OCI-LY1 (cell line): ENCODE measurements around the gene ANKH.

ENCODE experiments used
- CTCF ChIP-seq: fragments of 200-600 bp; sonication (generic), shearing (Covaris generic); IDR thresholded peaks from 2 replicates; pipeline ENCODE4 v1.5.1; 2017; ENCODE audit warnings: mild to moderate bottlenecking, antibody characterized with exemption, low read length, moderate library complexity, mixed read lengths
- EZH2 ChIP-seq: fragments of 200-600 bp; sonication (generic), shearing (Covaris generic); IDR thresholded peaks from 2 replicates; pipeline ENCODE4 v1.8.0; 2017; ENCODE audit warnings: borderline replicate concordance, mixed run types, mild to moderate bottlenecking, antibody characterized with exemption, low read length, moderate library complexity, mixed read lengths

GRCh38 chr5:14765587-14765986 lies 106.0 kb downstream of the ANKH start:
- no peak for TF ChIP-seq CTCF
- TF ChIP-seq EZH2: no peak
